ENCODE measurements around the gene ALDH1L1. TPM values are rescaled to one million over a fixed set of nuclear protein-coding genes. Genes with fewer than 3 reads are reported as not detected.

The ALDH1L1 gene
- total and polyA plus RNA-seq, 2 donors (not counting 1 experiment from before 2014, with no cell fraction given) = not detected

DNA sequence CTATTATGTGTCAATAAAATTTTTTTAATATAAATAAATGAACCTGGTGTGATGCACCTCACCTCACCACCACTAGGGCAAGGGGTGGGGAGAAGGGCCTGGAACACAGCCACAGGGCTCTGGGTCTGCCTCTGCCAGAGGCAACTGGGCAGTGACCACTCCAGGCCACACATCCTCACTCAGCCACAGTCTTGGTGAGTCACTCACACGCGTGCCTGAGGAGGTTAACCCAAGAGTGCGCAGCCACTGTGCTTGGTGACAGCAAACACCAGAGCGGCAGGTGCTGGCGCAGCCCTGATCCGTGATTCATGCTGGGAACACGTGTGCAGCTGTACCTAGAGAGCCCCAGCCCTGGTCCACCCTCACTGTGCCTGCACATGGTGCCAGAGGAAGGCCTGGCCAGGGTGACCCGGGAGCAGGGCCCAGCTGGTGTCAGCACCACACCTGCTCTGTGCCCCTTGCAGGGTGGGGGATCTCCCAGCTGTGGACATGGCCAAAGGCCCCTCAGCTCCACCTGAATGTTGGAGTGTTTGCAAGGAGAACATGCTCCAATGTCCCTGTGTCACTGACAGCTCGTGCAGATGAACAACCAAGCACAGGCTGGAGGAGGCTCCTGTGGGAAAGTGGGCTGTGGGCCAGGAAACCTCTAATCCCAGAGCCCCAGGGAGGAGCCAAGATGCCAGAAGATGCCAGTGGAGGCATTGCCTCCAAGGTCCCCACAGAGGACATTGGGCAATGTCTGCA lies 98.6 kb downstream of the ALDH1L1 start:
- H3K4me3 Mint-ChIP-seq = peak overlapping the region; percentile 63
- H3K27ac Mint-ChIP-seq = peak overlapping the region; percentile 15
- ChIA-PET CTCF (no interaction called here), POLR2A (no interaction called here)
- peaks cover 14% of the 10 kb centered on the region for H3K4me1 Mint-ChIP-seq
- H3K4me1 ChIP-seq (ENCODE audit: control insufficient read depth in 2 of 2, insufficient read depth in 2 of 2, low read length in 2 of 2) = peaks cover 13 to 15% of the 10 kb centered on the region in 2 donors
- DNase-seq (peak; percentile 41), ATAC-seq (ENCODE audit: low read depth) (no peak)
- H2AFZ ChIP-seq (ENCODE audit: insufficient read depth, low read depth, low read length, poor library complexity, severe bottlenecking) = no peak overlapping the region
- H4K20me1 ChIP-seq (ENCODE audit: control insufficient read depth, insufficient read depth, low read length, poor library complexity, severe bottlenecking) = no peaks in the 10 kb centered on the region
- H3K9me3 Mint-ChIP-seq (ENCODE audit: insufficient read depth) = no peaks in the 10 kb centered on the region
- no peaks in the 10 kb centered on the region for H3K27me3 ChIP-seq (replicated peaks in 1 of 4; ENCODE audit: control extremely low read depth in 1 of 4, control insufficient read depth in 3 of 4, insufficient read depth in 4 of 4, low read length in 3 of 4)
- H3K36me3 ChIP-seq (replicated peaks in 1 of 2; ENCODE audit: control extremely low read depth in 1 of 2, control insufficient read depth in 1 of 2, extremely low read depth in 1 of 2, insufficient read depth in 2 of 2, low read length in 1 of 2) = no peaks in the 10 kb centered on the region
- intact Hi-C loops (cut with micrococcal nuclease) = loop anchor here (2.0 to 10.0 kb wide), 5 partner anchors 275 to 1673 kb away; partner anchors contain the start of genes CHCHD6, KLF15 and ZXDC
- H3K4me3 ChIP-seq (ENCODE audit: control extremely low read depth in 1 of 5, extremely low read depth in 1 of 5, insufficient read depth in 1 of 5, low read depth in 2 of 5, low read length in 4 of 5) = no peak overlapping the region
- H3K4me2 ChIP-seq (replicated peaks; ENCODE audit: low read depth, low read length, poor library complexity, severe bottlenecking) = no peak overlapping the region
- H3K27me3 Mint-ChIP-seq = no peaks in the 10 kb centered on the region
- TF ChIP-seq, protein P1, sequence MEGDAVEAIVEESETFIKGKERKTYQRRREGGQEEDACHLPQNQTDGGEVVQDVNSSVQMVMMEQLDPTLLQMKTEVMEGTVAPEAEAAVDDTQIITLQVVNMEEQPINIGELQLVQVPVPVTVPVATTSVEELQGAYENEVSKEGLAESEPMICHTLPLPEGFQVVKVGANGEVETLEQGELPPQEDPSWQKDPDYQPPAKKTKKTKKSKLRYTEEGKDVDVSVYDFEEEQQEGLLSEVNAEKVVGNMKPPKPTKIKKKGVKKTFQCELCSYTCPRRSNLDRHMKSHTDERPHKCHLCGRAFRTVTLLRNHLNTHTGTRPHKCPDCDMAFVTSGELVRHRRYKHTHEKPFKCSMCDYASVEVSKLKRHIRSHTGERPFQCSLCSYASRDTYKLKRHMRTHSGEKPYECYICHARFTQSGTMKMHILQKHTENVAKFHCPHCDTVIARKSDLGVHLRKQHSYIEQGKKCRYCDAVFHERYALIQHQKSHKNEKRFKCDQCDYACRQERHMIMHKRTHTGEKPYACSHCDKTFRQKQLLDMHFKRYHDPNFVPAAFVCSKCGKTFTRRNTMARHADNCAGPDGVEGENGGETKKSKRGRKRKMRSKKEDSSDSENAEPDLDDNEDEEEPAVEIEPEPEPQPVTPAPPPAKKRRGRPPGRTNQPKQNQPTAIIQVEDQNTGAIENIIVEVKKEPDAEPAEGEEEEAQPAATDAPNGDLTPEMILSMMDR (IDR thresholded peaks at IDR 0.05) = peak; percentile 68
- TF ChIP-seq EZH2 (IDR thresholded peaks at IDR 0.05; ENCODE audit: borderline replicate concordance, insufficient read depth, low read depth, low read length, poor library complexity, severe bottlenecking) = no peak
- WGBS (ENCODE audit: insufficient coverage) = 95% methylated on average over 9 of the region's 9 CpGs
- no peak overlapping the region for H3K27ac ChIP-seq (ENCODE audit: low read length in 2 of 2)
- H3K79me2 ChIP-seq (ENCODE audit: control insufficient read depth, insufficient read depth, low read length) = peaks cover 5% of the 10 kb centered on the region
- no peak overlapping the region for H3K9ac ChIP-seq (ENCODE audit: low read length)
- H3K9me3 ChIP-seq (ENCODE audit: control extremely low read depth in 1 of 3, control insufficient read depth in 2 of 3, insufficient read depth in 1 of 3, low read length in 2 of 3) = no peaks in the 10 kb centered on the region

DNA sequence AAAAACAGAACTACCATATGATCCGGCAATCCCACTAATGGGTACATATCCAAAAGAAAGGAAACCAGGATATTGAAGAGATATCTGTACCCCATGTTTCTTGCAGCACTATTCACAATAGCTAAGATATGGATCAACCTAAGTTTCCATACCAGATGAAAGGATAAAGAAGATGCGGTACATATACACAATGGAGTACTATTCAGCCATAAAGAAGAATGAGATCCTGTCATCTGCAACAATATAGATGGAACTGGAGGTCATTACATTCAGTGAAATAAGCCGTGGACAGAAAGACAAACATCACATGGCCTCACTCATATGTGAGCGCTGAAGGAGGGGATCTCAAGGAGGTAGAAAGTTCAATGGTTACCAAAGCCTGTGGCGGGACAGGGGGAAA lies 99.4 kb downstream of the ALDH1L1 start:
- Histone ChIP-seq H3K27ac (ENCODE audit: low read length in 2 of 2) (no peak overlapping the region), H3K4me2 (replicated peaks; ENCODE audit: low read depth, low read length, poor library complexity, severe bottlenecking) (no peak overlapping the region), H3K79me2 (ENCODE audit: control insufficient read depth, insufficient read depth, low read length) (peaks cover 5% of the 10 kb centered on the region), H3K4me1 (ENCODE audit: control insufficient read depth in 2 of 2, insufficient read depth in 2 of 2, low read length in 2 of 2) (peaks cover 13 to 15% of the 10 kb centered on the region in 2 donors), H3K36me3 (replicated peaks in 1 of 2; ENCODE audit: control extremely low read depth in 1 of 2, control insufficient read depth in 1 of 2, extremely low read depth in 1 of 2, insufficient read depth in 2 of 2, low read length in 1 of 2) (no peaks in the 10 kb centered on the region), H3K27me3 (replicated peaks in 1 of 4; ENCODE audit: control extremely low read depth in 1 of 4, control insufficient read depth in 3 of 4, insufficient read depth in 4 of 4, low read length in 3 of 4) (no peaks in the 10 kb centered on the region), H3K9me3 (ENCODE audit: control extremely low read depth in 1 of 3, control insufficient read depth in 2 of 3, insufficient read depth in 1 of 3, low read length in 2 of 3) (no peaks in the 10 kb centered on the region), H3K9ac (ENCODE audit: low read length) (no peak overlapping the region), H4K20me1 (ENCODE audit: control insufficient read depth, insufficient read depth, low read length, poor library complexity, severe bottlenecking) (no peaks in the 10 kb centered on the region), H2AFZ (ENCODE audit: insufficient read depth, low read depth, low read length, poor library complexity, severe bottlenecking) (no peak overlapping the region), H3K4me3 (ENCODE audit: control extremely low read depth in 1 of 5, extremely low read depth in 1 of 5, insufficient read depth in 1 of 5, low read depth in 2 of 5, low read length in 4 of 5) (no peak overlapping the region)
- Mint-ChIP-seq H3K9me3 (ENCODE audit: insufficient read depth) (no peaks in the 10 kb centered on the region), H3K27ac (no peak overlapping the region), H3K4me1 (peaks cover 14% of the 10 kb centered on the region), H3K27me3 (no peaks in the 10 kb centered on the region), H3K4me3 (peak overlapping the region; percentile 17)
- DNase-seq (no peak), ATAC-seq (ENCODE audit: low read depth) (no peak)
- ChIA-PET CTCF (no interaction called here), POLR2A (no interaction called here)
- WGBS (ENCODE audit: insufficient coverage) = 100% methylated on average over 1 of the region's 5 CpGs
- no peak for TF ChIP-seq EZH2 (IDR thresholded peaks at IDR 0.05; ENCODE audit: borderline replicate concordance, insufficient read depth, low read depth, low read length, poor library complexity, severe bottlenecking)
- TF ChIP-seq, protein P1 (IDR thresholded peaks at IDR 0.05) = no peak
- intact Hi-C loops (cut with micrococcal nuclease) = loop anchor here (5.0 to 10.0 kb wide), 4 partner anchors 396 to 1674 kb away; partner anchors contain the start of genes CHCHD6 and ZXDC
